K562 (cell line): ENCODE data around the gene ARHGEF38. TPM values are rescaled to one million over a fixed set of nuclear protein-coding genes. Genes with fewer than 3 reads are reported as not detected.

Experiments used
- HMG20B ChIP-seq: fragments of 250-450 bp; sonication (Bioruptor Pico); IDR thresholded peaks from 2 replicates; pipeline ENCODE4 v1.5.0; 2021; ENCODE audit warnings: mild to moderate bottlenecking
- PTBP1 ChIP-seq: fragments of 200-400 bp; formaldehyde crosslinking; IDR thresholded peaks from 2 replicates; pipeline ENCODE4 v1.6.1; 2017; ENCODE audit warnings: low read depth, low read length
- polyA plus RNA-seq, 8 experiments: library from polyadenylated mRNA; depleted of rRNA in 4 of 8; stranded (reverse) in 5 of 8; unstranded in 3 of 8; fragments of >200 nt; fragmentation: Nextera tagmentation in 2 of 8; fragmentation: Illumina TruSeq in 1 of 8; extraction: Ambion mirVana in 2 of 8; extraction: Trizol in 1 of 8; gene quantifications; 2 replicates each; pipeline versions ENCODE4 v1.2.1 to v1.2.3, GENCODE V29; 2011 to 2014; ENCODE audit warnings: inconsistent platforms in 1 of 8, missing spikeins in 1 of 8
- total RNA-seq, 7 experiments: library from RNA; depleted of rRNA in 6 of 7; stranded (reverse); fragments of >200 nt in 6 of 7; fragmentation: Illumina TruSeq in 2 of 7; extraction: Trizol in 2 of 7; gene quantifications; 2 replicates each; pipeline versions ENCODE4 v1.2.1 to v1.2.3, GENCODE V29; 2011 to 2021; ENCODE audit warnings: low replicate concordance in 1 of 7
- TF ChIP-seq, protein P1 (sequence below): fragments of 250-450 bp; sonication (Bioruptor Pico); IDR thresholded peaks from 2 replicates; pipeline ENCODE4 v1.8.0; 2021; ENCODE audit warnings: moderate library complexity, mild to moderate bottlenecking, inconsistent platforms
- TF ChIP-seq, protein P2 (sequence below): fragments of 150-350 bp; conservative IDR thresholded peaks from 2 replicates; pipeline ENCODE4 v1.6.1; 2014; ENCODE audit warnings: low read length
- TF ChIP-seq, protein P3 (sequence below): IDR thresholded peaks from 3 replicates; pipeline ENCODE4 v1.6.1; 2011; ENCODE audit warnings: borderline replicate concordance, mild to moderate bottlenecking, moderate library complexity; ENCODE audit not compliant: insufficient read length; ENCODE audit errors: extremely low read depth

The ARHGEF38 gene
- total and polyA plus RNA-seq, 9 of the 15 experiments (the other 6 are each of a cell fraction or from before 2014, with no cell fraction given), result 0.17 TPM; not detected in 8

DNA sequence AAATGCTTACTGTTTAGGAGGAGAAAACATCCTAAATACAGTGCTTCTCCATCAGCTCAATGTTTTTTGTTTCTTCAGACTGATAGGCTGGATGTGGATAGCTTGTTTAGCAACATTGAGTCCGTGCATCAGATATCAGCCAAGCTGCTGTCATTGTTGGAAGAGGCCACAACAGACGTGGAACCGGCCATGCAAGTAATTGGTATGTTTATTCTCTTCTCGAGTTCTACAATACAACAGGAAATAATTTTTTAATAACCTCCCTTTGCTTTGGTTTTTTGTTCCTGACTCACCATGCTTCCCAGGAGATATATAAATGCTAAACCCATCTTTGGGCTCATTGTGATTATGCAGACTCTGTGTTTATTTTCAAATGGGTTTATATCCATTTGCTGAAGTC, 60.9 kb downstream of the ARHGEF38 start (continued):
- TF ChIP-seq, protein P1, sequence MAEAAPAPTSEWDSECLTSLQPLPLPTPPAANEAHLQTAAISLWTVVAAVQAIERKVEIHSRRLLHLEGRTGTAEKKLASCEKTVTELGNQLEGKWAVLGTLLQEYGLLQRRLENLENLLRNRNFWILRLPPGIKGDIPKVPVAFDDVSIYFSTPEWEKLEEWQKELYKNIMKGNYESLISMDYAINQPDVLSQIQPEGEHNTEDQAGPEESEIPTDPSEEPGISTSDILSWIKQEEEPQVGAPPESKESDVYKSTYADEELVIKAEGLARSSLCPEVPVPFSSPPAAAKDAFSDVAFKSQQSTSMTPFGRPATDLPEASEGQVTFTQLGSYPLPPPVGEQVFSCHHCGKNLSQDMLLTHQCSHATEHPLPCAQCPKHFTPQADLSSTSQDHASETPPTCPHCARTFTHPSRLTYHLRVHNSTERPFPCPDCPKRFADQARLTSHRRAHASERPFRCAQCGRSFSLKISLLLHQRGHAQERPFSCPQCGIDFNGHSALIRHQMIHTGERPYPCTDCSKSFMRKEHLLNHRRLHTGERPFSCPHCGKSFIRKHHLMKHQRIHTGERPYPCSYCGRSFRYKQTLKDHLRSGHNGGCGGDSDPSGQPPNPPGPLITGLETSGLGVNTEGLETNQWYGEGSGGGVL (CRISPR knock-in tag), result no peak
- TF ChIP-seq HMG20B (CRISPR knock-in tag) (no peak), PTBP1 (no peak)
- TF ChIP-seq, protein P2, sequence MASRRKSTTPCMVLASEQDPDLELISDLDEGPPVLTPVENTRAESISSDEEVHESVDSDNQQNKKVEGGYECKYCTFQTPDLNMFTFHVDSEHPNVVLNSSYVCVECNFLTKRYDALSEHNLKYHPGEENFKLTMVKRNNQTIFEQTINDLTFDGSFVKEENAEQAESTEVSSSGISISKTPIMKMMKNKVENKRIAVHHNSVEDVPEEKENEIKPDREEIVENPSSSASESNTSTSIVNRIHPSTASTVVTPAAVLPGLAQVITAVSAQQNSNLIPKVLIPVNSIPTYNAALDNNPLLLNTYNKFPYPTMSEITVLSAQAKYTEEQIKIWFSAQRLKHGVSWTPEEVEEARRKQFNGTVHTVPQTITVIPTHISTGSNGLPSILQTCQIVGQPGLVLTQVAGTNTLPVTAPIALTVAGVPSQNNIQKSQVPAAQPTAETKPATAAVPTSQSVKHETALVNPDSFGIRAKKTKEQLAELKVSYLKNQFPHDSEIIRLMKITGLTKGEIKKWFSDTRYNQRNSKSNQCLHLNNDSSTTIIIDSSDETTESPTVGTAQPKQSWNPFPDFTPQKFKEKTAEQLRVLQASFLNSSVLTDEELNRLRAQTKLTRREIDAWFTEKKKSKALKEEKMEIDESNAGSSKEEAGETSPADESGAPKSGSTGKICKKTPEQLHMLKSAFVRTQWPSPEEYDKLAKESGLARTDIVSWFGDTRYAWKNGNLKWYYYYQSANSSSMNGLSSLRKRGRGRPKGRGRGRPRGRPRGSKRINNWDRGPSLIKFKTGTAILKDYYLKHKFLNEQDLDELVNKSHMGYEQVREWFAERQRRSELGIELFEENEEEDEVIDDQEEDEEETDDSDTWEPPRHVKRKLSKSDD, result no peak
- TF ChIP-seq, protein P3, sequence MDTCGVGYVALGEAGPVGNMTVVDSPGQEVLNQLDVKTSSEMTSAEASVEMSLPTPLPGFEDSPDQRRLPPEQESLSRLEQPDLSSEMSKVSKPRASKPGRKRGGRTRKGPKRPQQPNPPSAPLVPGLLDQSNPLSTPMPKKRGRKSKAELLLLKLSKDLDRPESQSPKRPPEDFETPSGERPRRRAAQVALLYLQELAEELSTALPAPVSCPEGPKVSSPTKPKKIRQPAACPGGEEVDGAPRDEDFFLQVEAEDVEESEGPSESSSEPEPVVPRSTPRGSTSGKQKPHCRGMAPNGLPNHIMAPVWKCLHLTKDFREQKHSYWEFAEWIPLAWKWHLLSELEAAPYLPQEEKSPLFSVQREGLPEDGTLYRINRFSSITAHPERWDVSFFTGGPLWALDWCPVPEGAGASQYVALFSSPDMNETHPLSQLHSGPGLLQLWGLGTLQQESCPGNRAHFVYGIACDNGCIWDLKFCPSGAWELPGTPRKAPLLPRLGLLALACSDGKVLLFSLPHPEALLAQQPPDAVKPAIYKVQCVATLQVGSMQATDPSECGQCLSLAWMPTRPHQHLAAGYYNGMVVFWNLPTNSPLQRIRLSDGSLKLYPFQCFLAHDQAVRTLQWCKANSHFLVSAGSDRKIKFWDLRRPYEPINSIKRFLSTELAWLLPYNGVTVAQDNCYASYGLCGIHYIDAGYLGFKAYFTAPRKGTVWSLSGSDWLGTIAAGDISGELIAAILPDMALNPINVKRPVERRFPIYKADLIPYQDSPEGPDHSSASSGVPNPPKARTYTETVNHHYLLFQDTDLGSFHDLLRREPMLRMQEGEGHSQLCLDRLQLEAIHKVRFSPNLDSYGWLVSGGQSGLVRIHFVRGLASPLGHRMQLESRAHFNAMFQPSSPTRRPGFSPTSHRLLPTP, result no peak
